ENCODE results near the gene H6PD. TPM values are rescaled to one million over a fixed set of nuclear protein-coding genes. Genes with fewer than 3 reads are reported as not detected.

Gene H6PD
- total and polyA plus RNA-seq, 2 donors from 2014 or later: 5.7 to 64.3 TPM

- DNase-seq: no peak
- no peak for FAIRE-seq
- TF ChIP-seq, protein P1, sequence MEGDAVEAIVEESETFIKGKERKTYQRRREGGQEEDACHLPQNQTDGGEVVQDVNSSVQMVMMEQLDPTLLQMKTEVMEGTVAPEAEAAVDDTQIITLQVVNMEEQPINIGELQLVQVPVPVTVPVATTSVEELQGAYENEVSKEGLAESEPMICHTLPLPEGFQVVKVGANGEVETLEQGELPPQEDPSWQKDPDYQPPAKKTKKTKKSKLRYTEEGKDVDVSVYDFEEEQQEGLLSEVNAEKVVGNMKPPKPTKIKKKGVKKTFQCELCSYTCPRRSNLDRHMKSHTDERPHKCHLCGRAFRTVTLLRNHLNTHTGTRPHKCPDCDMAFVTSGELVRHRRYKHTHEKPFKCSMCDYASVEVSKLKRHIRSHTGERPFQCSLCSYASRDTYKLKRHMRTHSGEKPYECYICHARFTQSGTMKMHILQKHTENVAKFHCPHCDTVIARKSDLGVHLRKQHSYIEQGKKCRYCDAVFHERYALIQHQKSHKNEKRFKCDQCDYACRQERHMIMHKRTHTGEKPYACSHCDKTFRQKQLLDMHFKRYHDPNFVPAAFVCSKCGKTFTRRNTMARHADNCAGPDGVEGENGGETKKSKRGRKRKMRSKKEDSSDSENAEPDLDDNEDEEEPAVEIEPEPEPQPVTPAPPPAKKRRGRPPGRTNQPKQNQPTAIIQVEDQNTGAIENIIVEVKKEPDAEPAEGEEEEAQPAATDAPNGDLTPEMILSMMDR (IDR thresholded peaks at IDR 0.05; ENCODE audit: borderline replicate concordance, extremely low read depth, insufficient read depth): no peak
Observed at GRCh38 chr1:9309080-9309479, 74.5 kb downstream of the H6PD start.

DNA sequence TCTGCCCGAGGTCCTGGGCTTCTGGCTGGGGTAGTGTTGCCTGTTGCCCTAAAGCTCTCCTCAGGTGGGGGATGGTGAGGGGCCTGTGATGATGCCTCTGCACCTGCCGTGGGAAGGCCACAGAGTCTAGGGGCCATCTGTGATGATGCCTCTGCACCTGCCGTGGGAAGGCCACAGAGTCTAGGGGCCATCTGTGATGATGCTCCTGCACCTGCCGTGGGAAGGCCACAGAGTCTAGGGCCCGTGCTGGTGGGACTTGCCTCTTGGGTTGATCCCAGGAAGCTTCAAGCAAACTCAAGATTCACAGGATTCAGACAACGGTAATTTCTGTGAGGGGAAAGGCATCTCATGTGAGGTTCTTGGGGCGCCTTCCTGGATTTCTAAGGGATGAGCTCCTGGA is 75.4 kb downstream of the H6PD start:
- Histone ChIP-seq H3K36me3 (ENCODE audit: control insufficient read depth in 2 of 3, insufficient read depth in 3 of 3, low read length in 3 of 3) (no peaks in the 10 kb centered on the region), H3K4me3 (ENCODE audit: low read length in 3 of 3) (no peak overlapping the region), H3K9me3 (ENCODE audit: control insufficient read depth in 2 of 3, insufficient read depth in 1 of 3, low read length in 3 of 3) (no peaks in the 10 kb centered on the region), H3K9ac (ENCODE audit: low read length in 3 of 3) (no peak overlapping the region), H3K27me3 (ENCODE audit: control insufficient read depth, insufficient read depth, low read length) (no peaks in the 10 kb centered on the region), H3K27ac (ENCODE audit: low read depth in 2 of 2, low read length in 2 of 2) (no peak overlapping the region), H3K4me1 (ENCODE audit: control insufficient read depth in 2 of 3, insufficient read depth in 2 of 3, low read depth in 1 of 3, low read length in 3 of 3) (no peaks in the 10 kb centered on the region)
- intact Hi-C loops (cut with DNase I): no loop called here
- TF ChIP-seq, protein P1 (IDR thresholded peaks at IDR 0.05; ENCODE audit: borderline replicate concordance, extremely low read depth, insufficient read depth): no peak
- DNase-seq (no peak), FAIRE-seq (no peak)

More at GRCh38 chr1:9309080-9309479, 74.5 kb downstream of the H6PD start:
- H3K27ac ChIP-seq (ENCODE audit: low read depth in 2 of 2, low read length in 2 of 2): no peak overlapping the region
- H3K4me1 ChIP-seq (ENCODE audit: control insufficient read depth in 2 of 3, insufficient read depth in 2 of 3, low read depth in 1 of 3, low read length in 3 of 3): no peaks in the 10 kb centered on the region
- no peaks in the 10 kb centered on the region for H3K27me3 ChIP-seq (ENCODE audit: control insufficient read depth, insufficient read depth, low read length)
- H3K9ac ChIP-seq (ENCODE audit: low read length in 3 of 3): no peak overlapping the region
- no peak overlapping the region for H3K4me3 ChIP-seq (ENCODE audit: low read length in 3 of 3)
- intact Hi-C loops (cut with DNase I): no loop called here
- H3K36me3 ChIP-seq (ENCODE audit: control insufficient read depth in 2 of 3, insufficient read depth in 3 of 3, low read length in 3 of 3): no peaks in the 10 kb centered on the region
- H3K9me3 ChIP-seq (ENCODE audit: control insufficient read depth in 2 of 3, insufficient read depth in 1 of 3, low read length in 3 of 3): no peaks in the 10 kb centered on the region

- DNase-seq: no peak
- Histone ChIP-seq H3K27me3 (ENCODE audit: control insufficient read depth, insufficient read depth, low read length) (no peaks in the 10 kb centered on the region), H3K4me1 (ENCODE audit: control insufficient read depth in 2 of 3, insufficient read depth in 2 of 3, low read depth in 1 of 3, low read length in 3 of 3) (peaks cover 0 to 10% (median 0%) of the 10 kb centered on the region in 3 donors), H3K27ac (ENCODE audit: low read depth in 2 of 2, low read length in 2 of 2) (no peak overlapping the region), H3K36me3 (ENCODE audit: control insufficient read depth in 2 of 3, insufficient read depth in 3 of 3, low read length in 3 of 3) (peaks cover 0 to 3% (median 0%) of the 10 kb centered on the region in 3 donors), H3K9ac (ENCODE audit: low read length in 3 of 3) (no peak overlapping the region), H3K9me3 (ENCODE audit: control insufficient read depth in 2 of 3, insufficient read depth in 1 of 3, low read length in 3 of 3) (no peaks in the 10 kb centered on the region), H3K4me3 (ENCODE audit: low read length in 3 of 3) (no peak overlapping the region)
- intact Hi-C loops (cut with DNase I): no loop called here
- TF ChIP-seq, protein P1 (IDR thresholded peaks at IDR 0.05; ENCODE audit: borderline replicate concordance, extremely low read depth, insufficient read depth): no peak
- FAIRE-seq: no peak
Observed at GRCh38 chr1:9311029-9311428, 76.5 kb downstream of the H6PD start.

- intact Hi-C loops (cut with DNase I): no loop called here
- H3K9me3 ChIP-seq (ENCODE audit: control insufficient read depth in 2 of 3, insufficient read depth in 1 of 3, low read length in 3 of 3): no peaks in the 10 kb centered on the region
- no peak overlapping the region for H3K27ac ChIP-seq (ENCODE audit: low read depth in 2 of 2, low read length in 2 of 2)
- no peak for DNase-seq
- H3K4me3 ChIP-seq (ENCODE audit: low read length in 3 of 3): no peak overlapping the region
- no peak for FAIRE-seq
- H3K27me3 ChIP-seq (ENCODE audit: control insufficient read depth, insufficient read depth, low read length): no peaks in the 10 kb centered on the region
- no peak overlapping the region for H3K9ac ChIP-seq (ENCODE audit: low read length in 3 of 3)
- TF ChIP-seq, protein P1 (IDR thresholded peaks at IDR 0.05; ENCODE audit: borderline replicate concordance, extremely low read depth, insufficient read depth): no peak
- H3K36me3 ChIP-seq (ENCODE audit: control insufficient read depth in 2 of 3, insufficient read depth in 3 of 3, low read length in 3 of 3): peaks cover 0 to 3% (median 0%) of the 10 kb centered on the region in 3 donors
- H3K4me1 ChIP-seq (ENCODE audit: control insufficient read depth in 2 of 3, insufficient read depth in 2 of 3, low read depth in 1 of 3, low read length in 3 of 3): peaks cover 0 to 11% (median 0%) of the 10 kb centered on the region in 3 donors
Observed at GRCh38 chr1:9311479-9311878, 76.9 kb downstream of the H6PD start.
